NCI-H69 (cell line): ENCODE measurements around the gene SH3BP5L.

Experiments used
- DNase-seq: peaks from one replicate; lab custom pipeline; 2025; lab: John Stamatoyannopoulos, UW

SH3BP5L gene

DNA sequence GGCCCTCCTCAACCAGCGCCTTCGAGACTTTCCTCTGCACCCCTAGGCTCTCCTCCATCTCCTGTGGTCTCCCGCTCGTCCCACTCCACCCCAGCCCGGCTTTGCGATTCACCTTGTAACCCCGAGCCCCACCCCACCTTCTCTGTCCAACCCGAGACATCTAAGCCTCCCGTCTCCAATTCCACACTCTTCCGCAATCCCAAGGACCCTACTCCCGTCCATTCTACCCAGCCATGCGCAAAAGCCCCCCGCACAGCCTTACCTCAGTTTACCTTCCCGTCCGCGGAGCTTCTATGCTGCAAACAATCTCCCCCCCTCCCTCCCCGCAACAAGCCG, 174 bp downstream of the SH3BP5L start:
- DNase-seq: no peak

DNA sequence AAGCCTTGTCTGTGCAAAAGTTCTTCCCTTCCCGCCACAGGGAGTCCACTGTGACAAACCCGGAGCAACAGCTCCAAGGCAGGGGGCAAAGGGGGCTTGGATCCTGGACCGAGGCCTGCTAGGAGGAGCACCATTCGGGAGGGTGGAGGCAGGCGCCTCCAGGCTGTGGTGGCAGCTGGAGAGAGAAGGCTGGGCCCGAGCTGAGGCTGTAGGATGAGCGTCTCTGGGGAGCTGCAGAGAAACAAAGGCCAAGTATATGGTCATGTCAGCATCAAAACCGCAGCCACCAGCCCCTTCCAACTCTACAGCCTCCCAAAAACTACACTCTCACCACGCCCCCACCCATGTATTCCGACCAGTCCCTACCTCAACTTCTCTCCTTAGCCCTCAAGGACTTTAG, 579 bp downstream of the SH3BP5L start:
- DNase-seq: no peak

DNA sequence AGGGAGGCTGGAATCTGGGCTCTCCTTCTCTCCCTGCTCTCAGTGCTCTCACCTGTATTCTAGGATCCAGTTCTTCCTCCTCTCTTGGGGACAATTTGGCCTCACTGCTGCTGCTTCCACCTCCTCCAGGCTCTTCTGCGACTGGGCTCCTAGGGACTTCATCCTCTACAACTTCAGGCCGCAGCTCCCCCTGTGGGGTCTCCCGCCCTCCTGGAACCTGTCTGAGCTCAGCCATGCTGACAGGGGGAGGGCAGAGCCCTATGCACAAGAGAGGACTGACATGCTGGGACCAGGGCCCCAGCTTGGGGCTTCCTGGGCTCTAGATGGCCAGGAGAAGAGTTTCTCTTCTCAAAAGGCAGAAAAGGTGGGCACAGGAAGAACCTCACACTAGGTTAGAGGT, 1.0 kb downstream of the SH3BP5L start:
- no peak for DNase-seq

DNA sequence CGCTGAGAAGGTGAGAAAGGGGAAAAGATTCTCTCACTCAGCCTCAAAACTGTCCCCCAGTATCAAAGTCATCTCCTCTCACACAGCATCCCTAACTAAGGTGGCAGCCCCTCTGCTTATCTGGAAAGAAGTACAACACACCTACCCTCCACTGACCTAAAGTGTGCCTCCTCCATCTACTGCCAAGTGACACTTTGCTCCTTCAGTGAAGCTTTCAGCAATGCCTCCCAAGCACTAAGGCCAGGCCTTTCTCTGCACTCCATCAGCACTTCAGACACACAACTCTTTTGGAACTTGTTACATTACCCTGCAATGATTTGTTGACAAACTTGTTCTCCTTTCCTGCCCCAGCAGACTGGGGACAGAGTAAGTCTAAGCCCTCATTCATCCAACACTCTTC, 1.4 kb downstream of the SH3BP5L start:
- DNase-seq: no peak

DNA sequence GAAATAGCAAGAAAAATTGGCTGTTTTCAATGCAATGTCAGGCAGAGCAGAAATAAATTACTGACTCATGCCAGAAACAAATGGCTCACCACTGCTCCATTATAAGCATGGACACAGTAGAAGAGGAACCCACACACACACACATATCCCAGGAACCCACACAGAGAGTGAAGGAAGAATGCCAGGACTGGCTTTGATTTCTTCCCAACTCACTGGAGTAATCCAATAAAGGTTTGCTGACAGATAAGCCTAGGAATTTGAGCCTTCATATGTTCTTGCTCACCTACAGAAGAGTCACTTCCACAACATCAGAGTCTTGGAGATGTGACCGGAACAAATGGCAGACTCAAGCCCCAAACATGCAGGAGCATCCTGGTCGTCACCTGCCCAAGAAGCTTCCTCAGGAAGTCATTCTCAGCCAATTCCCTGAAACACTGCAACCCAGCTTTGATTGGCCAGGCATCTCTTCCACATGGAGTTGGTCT, 2.2 kb downstream of the SH3BP5L start:
- no peak for DNase-seq

DNA sequence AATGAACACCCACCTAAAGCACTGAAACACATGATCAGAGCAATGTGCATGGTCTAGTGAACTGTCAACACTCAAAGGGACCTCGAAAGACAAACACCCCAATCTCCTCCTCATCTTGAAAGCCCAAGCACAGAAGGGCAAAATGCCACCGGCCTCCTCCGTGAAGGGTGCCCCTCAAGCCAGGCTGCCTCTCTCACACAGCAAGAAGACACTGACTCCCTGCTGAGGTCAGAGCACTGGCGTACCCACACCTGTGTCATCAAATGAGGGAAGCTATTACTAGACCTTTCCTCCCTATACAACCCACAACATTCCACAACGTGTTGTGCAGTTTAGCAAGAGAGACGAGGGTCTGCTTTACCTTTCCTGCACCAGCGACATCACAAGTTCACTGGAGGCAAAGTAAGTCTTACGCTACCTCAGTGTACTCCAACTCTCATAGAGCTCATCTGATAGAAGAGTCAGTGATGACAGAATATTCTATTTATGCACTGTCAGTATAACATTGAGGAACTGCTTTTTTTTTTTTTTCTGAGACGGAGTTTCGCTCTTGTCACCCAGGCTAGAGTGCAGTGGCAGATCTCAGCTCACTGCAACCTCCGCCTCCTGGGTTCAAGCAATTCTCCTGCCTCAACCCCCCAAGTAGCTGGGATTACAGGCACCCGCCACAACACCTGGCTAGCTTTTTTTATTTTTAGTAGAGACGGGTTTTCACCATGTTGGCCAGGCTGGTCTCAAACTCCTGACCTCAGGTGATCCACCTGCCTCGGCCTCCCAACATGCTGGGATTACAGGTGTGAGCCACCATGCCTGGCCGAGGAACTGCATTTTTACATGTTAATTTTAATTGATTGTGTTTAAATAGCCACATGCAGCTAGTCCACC, 3.3 kb downstream of the SH3BP5L start:
- DNase-seq: no peak

DNA sequence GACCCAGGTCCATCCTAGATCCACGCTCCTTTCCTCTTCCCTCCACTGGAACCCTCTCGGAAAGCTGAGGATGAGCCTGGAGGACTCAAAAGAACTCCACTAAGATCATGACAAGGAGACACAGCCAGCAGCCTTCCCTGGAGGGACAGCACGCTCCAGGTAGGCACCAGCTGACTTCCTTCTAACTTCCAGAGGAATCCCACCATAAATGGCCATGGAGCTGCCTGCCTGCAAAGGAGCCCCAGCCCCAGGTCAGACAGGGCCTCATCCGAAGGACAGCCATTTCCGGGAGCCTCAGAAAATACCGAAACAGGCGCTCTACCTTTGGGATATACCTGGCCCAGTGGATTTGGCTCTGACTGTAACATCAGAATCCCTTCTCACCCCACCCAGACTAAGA, 4.1 kb downstream of the SH3BP5L start:
- no peak for DNase-seq

DNA sequence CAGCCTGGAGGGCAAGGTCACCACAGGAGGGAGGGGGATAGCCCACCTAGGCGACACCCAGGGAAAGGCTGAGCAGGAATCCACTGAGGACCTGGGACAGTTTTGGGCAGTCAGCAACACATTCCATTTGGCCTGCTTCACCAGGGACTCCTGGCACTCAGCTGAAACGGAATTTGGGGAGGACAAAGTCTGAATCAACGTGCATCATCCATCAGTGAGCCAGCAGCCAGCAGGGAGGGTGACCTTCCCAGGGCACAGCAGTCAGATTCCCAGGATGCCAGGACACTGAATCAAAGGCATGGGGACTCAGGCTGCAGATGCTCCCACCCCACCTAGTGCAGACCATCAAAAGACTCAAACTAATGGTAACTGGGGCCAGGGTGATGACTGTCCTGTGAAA, 4.6 kb downstream of the SH3BP5L start:
- DNase-seq: no peak

DNA sequence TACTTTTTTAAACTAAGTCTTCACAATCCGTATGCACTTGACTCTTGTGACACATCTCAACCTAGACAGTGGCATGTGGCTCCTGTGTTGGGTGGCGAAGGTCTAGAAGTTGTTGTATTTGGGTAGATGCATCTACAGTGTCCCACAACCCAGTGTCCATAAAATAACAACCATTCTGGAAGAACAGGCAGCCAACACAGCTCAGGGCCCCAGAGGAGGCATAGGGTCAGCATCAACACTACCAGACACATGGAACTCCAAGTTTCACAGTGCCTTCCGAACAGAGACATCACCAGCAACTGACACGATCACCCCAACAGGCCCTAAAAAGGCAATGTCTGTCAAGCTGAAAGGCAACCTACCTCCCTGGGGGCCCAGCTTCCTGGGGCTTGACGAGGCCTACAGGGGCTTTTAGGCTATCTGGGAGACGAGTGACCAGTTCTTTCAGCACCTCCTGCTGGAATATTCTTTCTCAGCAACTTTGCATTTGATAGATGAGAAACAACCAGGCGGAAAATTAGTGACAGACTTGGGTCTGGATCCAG, 5.6 kb downstream of the SH3BP5L start:
- no peak for DNase-seq

DNA sequence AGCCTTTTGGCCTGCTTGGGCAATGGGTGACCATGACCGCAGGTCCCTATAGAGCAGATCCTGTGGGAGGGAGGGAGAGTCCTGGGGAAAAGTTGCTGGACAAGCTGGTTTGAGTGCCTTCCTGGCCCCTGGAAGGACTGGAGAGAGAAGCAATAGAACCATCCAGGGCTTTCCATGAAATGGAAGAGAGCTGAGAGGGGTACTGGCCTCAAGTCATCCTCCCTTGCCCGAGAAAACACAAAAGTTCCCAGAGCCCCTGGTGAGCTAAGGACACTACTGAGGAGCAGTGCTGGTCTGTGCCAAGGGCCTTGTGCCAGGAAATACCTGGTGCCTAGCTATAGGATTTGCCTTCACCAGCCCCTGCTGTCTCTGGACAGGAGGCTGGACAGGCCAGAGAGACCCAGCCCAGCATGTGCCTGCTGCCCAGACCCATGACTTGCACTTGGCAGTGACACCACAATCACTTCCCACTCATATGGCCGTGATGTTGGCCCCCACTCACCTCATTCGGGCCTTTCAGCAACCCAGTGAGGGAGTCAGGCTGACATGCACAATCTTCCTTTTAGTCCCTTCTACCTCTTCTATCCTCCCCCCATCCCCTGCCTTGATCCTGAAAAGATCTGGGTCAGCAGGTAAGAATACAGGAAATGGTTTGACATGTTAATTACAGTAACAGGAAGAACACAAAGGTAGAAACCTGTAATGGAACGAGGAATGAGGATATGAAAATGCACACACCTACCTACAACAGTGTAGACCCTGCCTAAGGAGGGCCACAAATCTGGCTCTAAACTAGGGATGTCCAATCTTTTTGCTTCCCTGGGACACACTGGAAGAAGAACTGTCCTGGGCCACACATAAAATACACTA, 7.0 kb downstream of the SH3BP5L start:
- no peak for DNase-seq

DNA sequence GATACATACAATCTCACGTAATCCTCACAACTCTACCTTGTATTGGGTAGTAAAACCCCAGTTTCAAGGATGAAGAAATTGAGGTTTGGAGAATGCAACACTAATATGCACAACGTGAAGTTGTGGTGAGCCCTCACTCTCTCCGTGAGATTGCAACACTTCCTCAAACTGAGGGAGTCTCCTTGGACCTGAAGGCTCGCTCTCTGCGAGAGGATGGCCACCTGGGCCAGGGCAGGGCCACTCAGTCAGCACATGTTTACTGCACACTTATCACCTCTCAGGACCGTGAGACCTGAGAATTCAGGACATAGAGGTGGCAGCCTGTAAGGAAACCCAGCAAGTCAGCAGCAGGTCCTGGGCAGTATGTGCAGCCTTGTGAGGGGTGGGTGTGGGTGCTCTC, 8.7 kb downstream of the SH3BP5L start:
- no peak for DNase-seq

DNA sequence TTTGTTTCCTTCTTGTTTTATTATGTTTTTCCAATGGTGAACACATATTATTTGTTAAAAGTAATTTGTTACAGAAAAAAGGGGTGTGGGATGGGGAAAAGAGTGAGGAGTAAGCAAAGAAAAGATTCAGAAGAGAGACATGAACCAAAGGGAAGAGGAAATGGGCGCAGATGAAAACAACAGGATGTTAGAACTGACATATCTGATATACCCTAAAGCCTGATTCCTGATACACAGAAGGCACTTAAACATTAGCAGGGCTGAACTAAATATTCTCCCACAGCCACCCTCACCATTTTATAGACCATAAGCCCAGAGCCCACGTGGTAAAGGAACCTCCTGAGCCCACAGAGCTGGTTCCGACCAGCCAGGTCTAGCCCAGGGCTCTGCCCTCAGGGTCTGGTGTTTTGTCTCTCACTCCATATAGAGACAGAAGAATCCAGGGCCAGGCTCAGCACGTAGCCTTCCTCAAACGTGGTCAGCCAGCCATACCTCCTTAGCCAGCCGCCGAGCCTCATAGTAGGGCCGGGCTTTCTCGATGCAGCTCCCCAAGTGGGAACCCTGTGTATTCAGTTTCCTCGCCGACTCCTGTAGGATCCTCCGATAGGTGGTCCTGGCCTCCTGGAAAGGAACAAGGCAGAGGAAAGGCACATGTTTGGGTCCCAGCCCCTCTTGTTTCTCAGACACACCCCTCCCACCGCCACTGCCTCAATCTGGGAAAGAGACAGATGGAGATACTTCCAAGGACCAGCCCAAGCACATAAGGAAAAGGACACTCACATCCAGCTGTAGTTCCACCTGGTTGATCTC, 9.5 kb downstream of the SH3BP5L start:
- DNase-seq: no peak

DNA sequence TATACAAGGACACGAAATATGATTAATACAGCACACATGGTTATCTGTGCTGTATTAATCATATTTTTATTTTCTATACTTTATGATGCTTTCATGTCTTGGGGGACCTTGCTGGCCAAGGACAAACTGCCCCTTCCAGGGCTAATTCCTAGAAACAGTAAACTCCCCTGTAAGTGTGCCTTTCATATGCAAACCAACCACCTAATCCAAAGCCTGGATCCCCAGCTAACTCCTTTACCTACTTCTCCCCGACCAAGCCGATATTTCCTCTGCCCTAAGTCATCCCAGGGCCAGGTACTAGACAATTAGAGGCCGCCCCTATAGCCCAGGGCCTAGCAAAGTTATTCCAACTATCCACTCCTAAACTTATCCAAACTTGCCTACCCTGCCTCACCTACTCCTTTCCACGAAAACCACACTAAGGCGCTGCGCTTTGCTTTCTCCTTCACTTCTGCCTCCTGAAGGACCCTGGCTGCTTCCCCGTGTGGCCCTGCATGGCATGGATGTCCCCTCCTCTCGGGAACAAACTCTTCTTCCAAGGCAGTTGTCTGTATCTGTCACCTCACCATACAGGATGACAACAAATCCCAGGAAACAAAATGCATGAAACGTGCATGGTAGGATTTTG, 10.2 kb downstream of the SH3BP5L start:
- no peak for DNase-seq

DNA sequence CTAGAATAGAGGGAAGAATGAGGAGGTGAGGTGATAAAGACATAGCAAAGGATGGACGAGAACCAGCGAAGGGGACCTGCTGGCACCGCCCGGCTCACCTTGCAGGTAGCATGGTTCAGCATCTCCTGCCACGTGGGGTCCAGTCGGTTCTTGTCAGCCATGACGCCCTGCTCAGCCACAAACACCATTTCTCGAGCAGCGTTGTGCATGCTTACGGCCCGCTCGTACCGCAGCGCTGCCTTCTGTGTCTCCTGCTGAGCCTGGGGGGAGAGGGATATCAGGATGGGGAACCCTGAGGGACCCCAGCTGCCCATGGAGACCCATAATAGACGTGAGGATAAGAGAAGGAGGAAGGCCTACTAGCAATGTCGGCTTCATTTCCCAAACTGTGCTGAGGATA, 11.4 kb downstream of the SH3BP5L start:
- DNase-seq: no peak

DNA sequence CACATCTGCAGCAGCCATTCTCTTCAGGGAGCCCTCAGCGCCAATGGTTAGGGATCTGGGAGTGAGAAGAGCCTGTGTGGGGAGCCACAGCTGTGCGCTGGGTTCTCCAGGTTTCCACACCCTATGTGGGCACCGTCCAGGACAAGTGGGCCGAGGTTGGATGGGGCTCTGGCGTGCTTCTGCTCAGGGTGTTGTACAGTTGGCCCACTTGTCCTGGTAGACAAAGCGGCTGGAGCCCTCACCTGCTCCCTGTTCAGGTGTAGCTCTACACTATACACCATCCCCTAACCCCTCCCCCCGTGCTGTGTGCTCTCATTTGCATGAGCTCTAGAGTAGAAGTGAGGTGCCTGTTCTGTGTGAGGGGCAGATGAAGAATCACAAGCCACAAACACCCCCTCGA, 12.2 kb downstream of the SH3BP5L start:
- DNase-seq: no peak

DNA sequence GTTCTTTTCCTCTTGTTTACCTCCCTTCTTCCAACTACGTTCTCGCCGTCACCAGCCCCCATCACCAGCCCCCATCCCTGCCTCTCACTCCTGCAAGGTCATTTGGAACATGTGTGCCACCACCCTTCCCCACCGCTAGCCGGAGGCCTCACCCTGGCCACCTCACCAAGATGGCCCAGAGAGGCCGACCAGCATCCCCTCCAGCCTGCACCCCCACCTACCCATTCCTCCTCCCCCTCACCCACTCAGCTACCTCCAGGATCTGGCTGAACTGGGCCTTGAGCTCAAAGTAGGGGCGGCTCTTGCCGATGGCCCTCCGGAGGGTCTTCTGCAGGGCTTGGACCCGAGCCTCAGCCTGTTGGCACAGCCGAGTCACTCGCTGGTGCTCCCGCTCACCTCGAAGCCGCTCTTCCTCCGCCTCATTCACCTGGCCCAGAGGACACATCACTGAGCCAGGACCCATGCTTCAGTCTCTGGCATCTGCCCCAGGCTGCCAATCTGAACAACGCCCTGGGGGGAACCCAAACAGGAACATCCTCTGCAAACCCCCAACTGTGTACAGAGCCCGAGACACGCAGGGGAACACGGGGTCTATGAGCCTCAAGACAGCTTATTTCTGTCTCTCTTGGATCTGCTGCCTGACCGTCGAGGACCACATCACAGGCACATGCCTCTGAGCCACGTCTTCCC, 12.8 kb downstream of the SH3BP5L start:
- DNase-seq: no peak

DNA sequence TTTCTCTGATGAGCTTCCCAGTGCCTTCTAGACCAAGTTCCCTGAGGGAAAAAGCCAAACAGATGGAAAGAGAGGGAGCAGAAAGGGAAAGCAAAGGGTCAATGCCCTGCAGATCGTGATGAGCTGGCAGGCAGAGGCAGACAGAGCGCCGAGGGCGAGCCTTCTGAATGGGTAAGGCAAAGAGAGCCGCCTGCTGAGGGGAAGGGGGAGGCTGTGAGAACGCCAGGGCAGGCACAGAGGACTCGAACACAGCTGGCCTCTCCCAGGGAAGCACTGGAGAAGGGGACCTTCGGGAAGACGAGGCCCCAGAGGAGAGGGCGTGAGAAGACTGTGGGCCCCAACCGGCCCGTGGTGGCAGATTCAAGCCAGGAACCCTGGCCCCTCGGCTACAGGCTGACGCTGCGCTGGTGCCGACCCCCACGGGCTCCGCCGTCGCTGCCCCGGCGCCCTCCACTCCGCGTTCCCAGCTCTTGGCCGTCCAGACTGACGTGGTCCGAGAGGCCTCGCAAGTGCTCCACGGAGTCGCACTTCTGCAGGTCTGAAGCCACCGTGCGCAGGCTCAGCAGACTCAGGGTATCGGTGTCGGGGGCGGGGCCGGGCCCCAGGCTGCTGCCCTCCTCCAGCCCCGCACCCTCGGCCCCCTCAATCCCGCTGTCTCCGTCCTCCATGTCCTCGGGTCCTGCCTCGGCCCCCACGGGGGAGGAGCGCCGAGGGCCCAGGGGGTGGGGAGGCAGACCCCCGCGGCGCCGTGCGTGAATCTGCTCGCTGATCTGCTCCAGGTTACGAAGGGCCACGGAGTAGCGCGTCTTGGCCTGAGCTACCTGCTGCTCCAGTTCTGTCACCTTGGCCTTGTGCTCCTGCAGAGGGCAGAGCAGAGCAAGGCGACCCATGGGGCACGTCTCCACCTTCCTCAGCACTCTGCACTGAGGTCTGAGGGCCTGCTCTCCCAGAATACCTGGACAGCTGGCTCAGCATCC, 13.9 kb downstream of the SH3BP5L start:
- no peak for DNase-seq

DNA sequence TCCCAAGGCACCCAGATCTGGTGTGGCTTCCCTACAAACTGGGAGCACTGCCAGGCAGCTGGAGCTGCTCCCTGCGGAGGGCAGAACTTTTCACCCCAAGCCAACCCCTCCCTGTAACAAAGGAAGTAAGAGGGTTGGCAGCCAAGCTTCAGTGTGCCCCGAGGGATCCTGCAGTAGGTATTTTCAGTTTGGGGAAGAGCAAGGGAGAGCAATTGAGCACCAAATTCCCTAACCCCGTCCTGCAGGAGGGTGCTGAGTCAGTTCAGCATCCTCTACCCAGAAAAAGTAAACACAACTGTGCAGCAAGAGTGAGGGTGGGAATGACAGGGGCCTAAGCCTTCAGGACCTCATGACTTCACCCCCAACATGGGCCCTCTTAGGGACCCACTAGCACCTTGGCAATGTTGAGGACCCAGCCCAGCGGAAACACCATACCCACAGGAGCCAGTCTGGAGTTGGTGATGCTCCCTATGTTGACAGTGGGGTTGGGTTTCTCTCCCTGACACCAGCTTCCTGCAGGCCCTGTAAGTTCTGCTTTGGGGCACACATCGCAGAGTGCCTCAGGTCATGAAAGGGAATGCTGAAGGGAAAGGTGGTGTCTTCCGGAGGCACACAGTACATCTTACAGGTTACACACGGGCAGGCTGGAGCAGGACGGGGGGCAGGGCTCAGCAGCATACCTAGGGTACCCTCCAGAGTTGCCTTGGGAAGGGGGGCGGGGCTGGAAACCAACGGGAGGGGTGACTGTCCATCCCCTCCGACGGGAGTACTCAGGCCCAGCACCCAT, 14.8 kb downstream of the SH3BP5L start:
- peak; percentile 44 for DNase-seq
